Measurements from ENCODE around the gene SEL1L.

SEL1L gene

DNA sequence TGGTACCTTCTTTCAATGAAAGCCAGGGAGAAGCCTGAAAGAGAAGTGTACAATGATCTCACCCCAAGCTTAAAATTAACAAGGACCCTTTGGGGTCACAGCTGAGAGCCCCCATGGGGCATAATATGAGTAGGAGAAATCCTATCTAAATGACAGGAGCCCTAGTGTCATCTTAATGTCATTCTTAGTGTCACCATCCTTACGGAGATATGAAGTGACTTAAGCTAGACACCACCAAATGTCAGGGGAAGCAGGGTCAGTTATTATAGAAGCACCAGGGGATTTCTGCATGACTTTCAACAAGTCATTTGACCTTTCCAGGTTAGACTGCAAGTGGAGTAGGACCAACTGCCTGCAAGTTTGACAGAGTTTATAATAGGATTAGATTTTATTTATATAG lies 104.6 kb downstream of the SEL1L start:
- ATAC-seq (no peak), DNase-seq (no peak)
- H3K4me1 Mint-ChIP-seq: no peaks in the 10 kb centered on the region
- H3K27ac Mint-ChIP-seq: no peak overlapping the region
- no peak overlapping the region for H3K4me3 Mint-ChIP-seq
- H3K27me3 Mint-ChIP-seq: peaks cover 54% of the 10 kb centered on the region
- no peaks in the 10 kb centered on the region for H3K9me3 Mint-ChIP-seq

DNA sequence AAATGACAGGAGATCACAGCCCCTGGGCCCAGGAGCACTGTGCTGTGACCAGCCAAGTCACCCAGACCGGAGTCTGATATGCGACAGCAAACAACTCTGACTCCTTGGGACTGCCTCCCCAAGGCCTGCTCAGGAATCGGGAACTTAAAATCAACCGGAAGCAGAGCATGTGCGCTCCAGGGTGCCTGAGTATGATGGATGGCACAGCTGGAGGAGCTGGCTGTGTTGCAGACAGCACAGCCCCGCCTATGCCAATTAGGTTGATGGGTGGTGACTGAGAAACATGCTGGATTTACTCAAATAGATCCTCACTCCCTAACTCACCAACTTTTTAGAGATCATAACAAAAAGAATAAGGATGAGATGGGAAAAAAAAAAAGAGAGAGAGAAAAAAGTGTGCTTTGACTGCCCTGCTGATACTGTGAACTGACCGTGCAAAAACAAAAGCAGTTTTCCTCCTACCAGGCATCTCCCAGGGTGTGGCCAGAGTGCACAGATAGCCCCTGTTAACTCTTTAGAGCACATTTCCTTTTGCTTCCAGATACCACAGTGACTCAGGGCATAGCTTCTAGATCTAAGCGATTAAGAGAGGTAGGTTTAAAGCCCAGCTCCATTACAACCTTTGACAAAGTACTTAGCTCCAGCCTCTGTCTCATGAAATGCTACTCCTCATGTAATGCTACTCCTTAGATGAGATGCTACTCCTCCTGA lies 106.2 kb downstream of the SEL1L start:
- Mint-ChIP-seq H3K27me3 (peaks cover 38% of the 10 kb centered on the region), H3K4me3 (no peak overlapping the region), H3K4me1 (no peaks in the 10 kb centered on the region), H3K9me3 (no peaks in the 10 kb centered on the region), H3K27ac (no peak overlapping the region)
- no peak for ATAC-seq
- no peak for DNase-seq

DNA sequence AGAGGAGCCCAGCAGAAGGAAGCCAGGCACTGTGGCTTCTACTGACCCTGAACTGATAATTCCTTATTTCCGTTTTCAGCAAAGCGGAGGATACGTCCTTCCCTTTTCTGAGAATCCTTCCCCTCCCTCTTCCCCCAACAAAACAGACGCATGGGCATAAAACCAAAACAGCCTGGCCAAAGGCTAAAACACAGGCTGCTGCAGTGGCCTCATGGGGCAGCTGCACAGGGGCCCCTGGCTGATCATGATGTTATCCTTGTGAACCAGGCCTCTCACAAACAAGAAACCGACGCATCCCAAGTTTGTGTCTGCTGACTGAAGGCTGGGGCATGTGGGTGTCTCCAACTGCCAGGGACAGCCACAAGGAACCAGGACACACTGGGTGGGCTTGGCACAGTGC lies 110.1 kb downstream of the SEL1L start:
- H3K27me3 Mint-ChIP-seq: peaks cover 24% of the 10 kb centered on the region
- DNase-seq (no peak), ATAC-seq (no peak)
- H3K27ac Mint-ChIP-seq: peak overlapping the region in 1 of 2 donors; percentile 22
- H3K4me1 Mint-ChIP-seq: no peaks in the 10 kb centered on the region
- H3K4me3 Mint-ChIP-seq: no peak overlapping the region
- peaks cover 5 to 8% of the 10 kb centered on the region in 2 donors for H3K9me3 Mint-ChIP-seq

Measured in stimulated activated naive CD8-positive, alpha-beta T cell treated with anti-CD3 and anti-CD28 coated beads, Interleukin-15, amount 100 ng/mL, for 72 hours (primary cell).